WTC11 (cell line): ENCODE results near the gene CABCOCO1. TPM values are rescaled to one million over a fixed set of nuclear protein-coding genes. Genes with fewer than 3 reads are reported as not detected.

Experiments used
- ATAC-seq: fragments of 200-7000 bp; cut with Tn5 transposase; 2 replicates; pipeline ENCODE4 v1.10.0; 2021; ENCODE audit warnings: mild to moderate bottlenecking, moderate library complexity
- CTCF ChIA-PET: fragments of 300-600 bp; sonication (Branson Sonifier 250); formaldehyde crosslinking; loops from one replicate; lab custom pipeline; 2021; ENCODE audit warnings: antibody characterized with exemption; lab: Charles Lee
- POLR2A ChIA-PET: fragments of 350-600 bp; sonication (Branson Sonifier 250); formaldehyde crosslinking; loops from one replicate; lab custom pipeline; 2021; ENCODE audit warnings: antibody characterized with exemption; lab: Charles Lee
- DNase-seq: peaks from one replicate; pipeline ENCODE4 v3.0.0; 2021; ENCODE audit warnings: low spot score
- H3K27ac Mint-ChIP-seq: 2 replicates; pipeline ENCODE4 v1.8.0; 2021; ENCODE audit warnings: mixed read lengths
- H3K27me3 Mint-ChIP-seq: 2 replicates; pipeline ENCODE4 v1.8.0; 2021; ENCODE audit warnings: low read depth, mild to moderate bottlenecking, moderate library complexity, mixed read lengths
- H3K36me3 Mint-ChIP-seq: 2 replicates; pipeline ENCODE4 v1.8.0; 2021; ENCODE audit warnings: mixed read lengths
- H3K4me1 Mint-ChIP-seq: 2 replicates; pipeline ENCODE4 v1.8.0; 2022; ENCODE audit warnings: mixed read lengths
- H3K4me3 Mint-ChIP-seq: 2 replicates; pipeline ENCODE4 v1.8.0; 2021; ENCODE audit warnings: mild to moderate bottlenecking, moderate library complexity, mixed read lengths
- H3K9me3 Mint-ChIP-seq: 2 replicates; pipeline ENCODE4 v1.8.0; 2021; ENCODE audit warnings: mixed read lengths
- AR ChIP-seq: fragments of 250-450 bp; sonication (Bioruptor Pico); IDR thresholded peaks from 2 replicates; pipeline ENCODE4 v1.9.0; 2021; ENCODE audit warnings: mild to moderate bottlenecking
- ARID4B ChIP-seq: sonication (generic); formaldehyde crosslinking; IDR thresholded peaks from 2 replicates; pipeline ENCODE4 v1.8.0; 2023; ENCODE audit warnings: missing genetic modification reagents, mild to moderate bottlenecking, borderline replicate concordance
- ATF3 ChIP-seq: sonication (generic); formaldehyde crosslinking; conservative IDR thresholded peaks from 2 replicates; pipeline ENCODE4 v1.8.1; 2022; ENCODE audit warnings: mild to moderate bottlenecking, missing genetic modification reagents
- CREM ChIP-seq: sonication (generic); formaldehyde crosslinking; IDR thresholded peaks from 2 replicates; pipeline ENCODE4 v1.8.1; 2022; ENCODE audit warnings: mild to moderate bottlenecking, missing genetic modification reagents, moderate library complexity
- FOXK1 ChIP-seq: sonication (generic); formaldehyde crosslinking; IDR thresholded peaks from 2 replicates; pipeline ENCODE4 v1.8.0; 2022; ENCODE audit warnings: mild to moderate bottlenecking, moderate library complexity, missing genetic modification reagents
- IRF1 ChIP-seq: sonication (generic); formaldehyde crosslinking; IDR thresholded peaks from 2 replicates; pipeline ENCODE4 v1.8.0; 2023; ENCODE audit warnings: missing genetic modification reagents
- MAX ChIP-seq: sonication (generic); formaldehyde crosslinking; IDR thresholded peaks from 2 replicates; pipeline ENCODE4 v1.8.0; 2022; ENCODE audit warnings: mild to moderate bottlenecking, missing genetic modification reagents
- NFATC4 ChIP-seq: fragments of 250-450 bp; sonication (Bioruptor Pico); IDR thresholded peaks from 2 replicates; pipeline ENCODE4 v1.9.0; 2021; ENCODE audit warnings: mild to moderate bottlenecking
- PRDM15 ChIP-seq: sonication (generic); formaldehyde crosslinking; IDR thresholded peaks from 2 replicates; pipeline ENCODE4 v1.8.0; 2022; ENCODE audit warnings: missing genetic modification reagents
- RELA ChIP-seq: sonication (generic); formaldehyde crosslinking; IDR thresholded peaks from 2 replicates; pipeline ENCODE4 v1.8.1; 2022; ENCODE audit warnings: missing genetic modification reagents, mild to moderate bottlenecking, borderline replicate concordance
- SP1 ChIP-seq: sonication (generic); formaldehyde crosslinking; conservative IDR thresholded peaks from 2 replicates; pipeline ENCODE4 v1.8.1; 2022; ENCODE audit warnings: missing genetic modification reagents
- STAT6 ChIP-seq: sonication (generic); formaldehyde crosslinking; conservative IDR thresholded peaks from 2 replicates; pipeline ENCODE4 v1.8.1; 2023; ENCODE audit warnings: mild to moderate bottlenecking, low read depth, missing genetic modification reagents, moderate library complexity
- ZBTB21 ChIP-seq: sonication (generic); formaldehyde crosslinking; IDR thresholded peaks from 2 replicates; pipeline ENCODE4 v1.8.1; 2023; ENCODE audit warnings: mild to moderate bottlenecking, missing genetic modification reagents, borderline replicate concordance
- ZNF138 ChIP-seq: sonication (generic); formaldehyde crosslinking; conservative IDR thresholded peaks from 2 replicates; pipeline ENCODE4 v1.8.1; 2022; ENCODE audit warnings: mild to moderate bottlenecking, moderate library complexity, missing genetic modification reagents
- ZNF423 ChIP-seq: fragments of 250-450 bp; sonication (Bioruptor Pico); IDR thresholded peaks from 2 replicates; pipeline ENCODE4 v2.1.2; 2022; ENCODE audit warnings: mild to moderate bottlenecking, moderate library complexity
- total RNA-seq: library from RNA; stranded (reverse); gene quantifications from 3 replicates; pipeline ENCODE4 v1.2.3, GENCODE V29; 2021

The CABCOCO1 gene
- total RNA-seq, 1 experiment from 2014 or later = not detected

- TF ChIP-seq PRDM15 (no peak), SP1 (CRISPR knock-in tag) (no peak), RELA (CRISPR knock-in tag) (no peak), AR (no peak), ARID4B (CRISPR knock-in tag) (no peak), ATF3 (CRISPR knock-in tag) (no peak)
Measured at GRCh38 chr10:61803269-61803668, 140.5 kb downstream of the CABCOCO1 start (continued).

- POLR2A ChIA-PET = no interaction called here
- Mint-ChIP-seq H3K36me3 (no peaks in the 10 kb centered on the region), H3K27ac (no peak overlapping the region), H3K4me1 (no peaks in the 10 kb centered on the region), H3K27me3 (peaks cover 7% of the 10 kb centered on the region), H3K9me3 (no peaks in the 10 kb centered on the region), H3K4me3 (no peak overlapping the region)
- no peak for TF ChIP-seq CREM (CRISPR knock-in tag)
- no peak for TF ChIP-seq IRF1 (CRISPR knock-in tag)
- TF ChIP-seq NFATC4 (CRISPR knock-in tag) = no peak
- TF ChIP-seq MAX (CRISPR knock-in tag) = no peak
- TF ChIP-seq ZNF423 = no peak
- TF ChIP-seq ZNF138 (CRISPR knock-in tag) = no peak
- TF ChIP-seq ZBTB21 (CRISPR knock-in tag) = no peak
- TF ChIP-seq FOXK1 (CRISPR knock-in tag) = no peak
- TF ChIP-seq STAT6 (CRISPR knock-in tag) = no peak
- CTCF ChIA-PET = no interaction called here
- no peak for ATAC-seq
- DNase-seq = no peak
Measured at GRCh38 chr10:61804414-61804813, 141.7 kb downstream of the CABCOCO1 start.
